SKM-1 (cell line): ENCODE measurements around the gene DAB1.

Experiments
- DNase-seq: peaks from one replicate; lab custom pipeline; 2025; ENCODE audit not compliant: unreplicated experiment; lab: John Stamatoyannopoulos, UW

The DAB1 gene

GRCh38 chr1:57036641-57037579 is 386.9 kb downstream of the DAB1 start:
- DNase-seq: no peak

DNA sequence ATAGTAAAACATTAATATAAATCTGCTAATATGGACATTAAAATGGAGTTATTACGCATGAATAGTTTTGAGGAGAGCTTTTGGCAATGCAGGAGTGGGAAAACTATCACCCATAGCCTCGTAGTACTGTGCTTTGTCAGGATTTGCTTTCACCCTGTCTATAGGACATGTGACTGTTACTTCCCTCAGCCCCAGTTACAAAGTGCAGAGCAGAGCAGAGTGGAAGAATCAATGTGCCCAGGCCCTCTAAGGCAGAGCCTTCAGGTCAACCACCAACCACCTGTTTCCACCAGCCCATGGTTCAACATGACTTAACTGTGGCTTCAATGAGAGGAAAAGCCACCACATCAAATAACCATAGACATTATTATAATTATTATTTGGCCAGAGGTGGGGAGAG is 389.1 kb downstream of the DAB1 start:
- DNase-seq: no peak

DNA sequence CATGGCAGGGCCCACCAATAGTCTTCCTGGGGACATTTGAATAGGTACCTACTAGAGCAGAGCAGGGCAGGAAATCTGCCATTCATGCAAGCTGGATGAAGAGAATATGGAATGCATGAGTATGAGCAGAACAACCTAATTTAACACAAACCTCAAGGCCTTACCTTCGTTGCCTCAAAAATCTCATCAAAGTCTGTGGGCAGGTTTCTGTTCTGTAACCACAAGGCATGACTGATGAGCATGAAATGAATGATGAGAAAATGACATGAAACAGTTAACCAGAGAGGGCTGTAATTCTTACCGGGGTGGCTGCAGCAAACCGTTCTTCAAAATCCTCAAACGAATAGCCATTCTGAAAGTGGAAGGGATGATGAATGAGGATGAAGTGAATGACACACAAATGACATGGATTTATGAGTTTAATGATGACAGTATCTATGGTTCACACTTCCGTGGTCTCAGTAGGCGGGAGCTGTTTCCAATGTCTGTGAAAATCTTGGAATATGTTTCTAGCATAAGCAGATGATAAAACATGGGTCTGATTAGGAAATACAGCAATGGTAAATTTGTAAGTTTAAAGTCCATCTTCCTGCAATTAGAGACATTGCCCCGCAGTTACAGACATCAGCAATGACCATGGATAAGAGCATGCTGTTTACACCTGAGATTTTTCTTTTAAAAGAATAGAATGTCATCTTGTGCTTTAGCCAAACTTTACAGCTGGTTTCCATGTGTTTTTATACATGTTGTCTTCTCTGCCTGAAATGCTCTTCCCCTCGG is 390.4 kb downstream of the DAB1 start:
- DNase-seq: no peak

DNA sequence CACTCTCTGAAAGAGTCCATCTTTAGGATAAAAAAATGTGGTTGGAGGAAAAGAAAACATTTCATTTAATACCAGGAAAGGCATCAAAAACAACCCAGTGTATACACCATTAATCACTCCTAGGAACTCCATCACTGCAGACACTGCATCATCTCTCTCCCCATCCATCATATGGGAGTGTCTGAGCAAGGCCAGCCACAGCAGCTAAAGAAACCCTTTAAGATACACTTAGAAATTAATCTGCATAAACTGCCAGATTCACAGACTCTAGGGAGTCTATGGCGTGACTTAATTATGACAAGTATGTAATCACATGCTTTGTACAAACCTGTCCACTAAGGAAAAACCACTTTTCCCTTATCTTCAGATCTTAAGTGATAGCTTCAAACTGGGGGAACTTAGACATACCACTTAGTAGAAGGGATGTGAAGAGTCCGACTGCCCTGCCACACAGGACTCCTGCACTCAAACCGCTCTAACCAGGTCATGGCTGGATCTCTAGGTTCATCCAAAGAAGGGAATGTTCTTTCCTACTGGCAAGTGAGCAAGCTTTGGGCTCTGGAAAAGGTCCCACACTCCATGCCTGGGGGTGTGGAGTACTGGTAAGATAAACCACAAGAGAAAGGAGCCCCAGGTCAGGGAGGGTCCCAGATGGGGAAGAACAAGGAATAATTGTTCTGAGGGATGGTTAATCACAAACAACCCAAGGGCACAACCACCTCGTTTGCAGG is 397.1 kb downstream of the DAB1 start:
- DNase-seq: no peak

GRCh38 chr1:57024855-57025254 is 399.0 kb downstream of the DAB1 start:
- no peak for DNase-seq

DNA sequence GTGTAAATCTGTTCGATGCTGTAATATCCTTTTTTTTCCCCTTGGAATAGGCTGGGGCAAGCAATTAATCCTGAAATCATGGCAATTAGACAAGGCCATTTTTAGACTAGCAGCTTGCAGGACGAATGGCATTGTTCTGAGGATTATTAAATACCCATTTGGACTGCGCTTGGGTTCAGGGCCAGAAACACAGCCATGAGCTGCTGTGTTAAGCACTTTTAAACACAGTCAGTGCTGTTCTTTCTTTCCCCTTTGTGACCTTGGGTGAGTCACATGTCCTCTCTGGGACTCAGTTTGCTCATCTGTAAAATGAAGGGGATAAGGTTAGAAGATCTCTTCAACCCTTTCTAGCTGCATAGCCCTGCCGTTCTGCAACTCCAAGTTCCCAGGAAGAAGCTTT is 399.4 kb downstream of the DAB1 start:
- no peak for DNase-seq

DNA sequence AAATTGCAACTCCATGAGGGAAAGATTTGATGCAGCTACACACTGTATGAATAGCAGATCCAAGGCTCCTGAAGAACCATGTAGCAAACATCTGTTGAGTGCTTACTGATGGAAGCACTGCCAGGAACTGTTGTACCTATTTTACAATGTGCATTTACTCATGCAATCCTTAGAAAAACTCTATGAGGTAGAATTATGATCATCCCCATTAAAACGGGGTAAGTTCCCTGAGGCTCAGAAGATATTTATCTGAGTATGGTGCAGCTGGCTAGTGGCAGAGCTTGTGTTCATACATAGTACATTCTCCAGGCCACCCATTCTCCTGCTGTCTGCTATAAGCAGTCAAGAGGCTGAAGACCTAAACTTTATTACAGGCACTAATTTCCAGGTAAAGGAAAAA is 403.6 kb downstream of the DAB1 start:
- no peak for DNase-seq

DNA sequence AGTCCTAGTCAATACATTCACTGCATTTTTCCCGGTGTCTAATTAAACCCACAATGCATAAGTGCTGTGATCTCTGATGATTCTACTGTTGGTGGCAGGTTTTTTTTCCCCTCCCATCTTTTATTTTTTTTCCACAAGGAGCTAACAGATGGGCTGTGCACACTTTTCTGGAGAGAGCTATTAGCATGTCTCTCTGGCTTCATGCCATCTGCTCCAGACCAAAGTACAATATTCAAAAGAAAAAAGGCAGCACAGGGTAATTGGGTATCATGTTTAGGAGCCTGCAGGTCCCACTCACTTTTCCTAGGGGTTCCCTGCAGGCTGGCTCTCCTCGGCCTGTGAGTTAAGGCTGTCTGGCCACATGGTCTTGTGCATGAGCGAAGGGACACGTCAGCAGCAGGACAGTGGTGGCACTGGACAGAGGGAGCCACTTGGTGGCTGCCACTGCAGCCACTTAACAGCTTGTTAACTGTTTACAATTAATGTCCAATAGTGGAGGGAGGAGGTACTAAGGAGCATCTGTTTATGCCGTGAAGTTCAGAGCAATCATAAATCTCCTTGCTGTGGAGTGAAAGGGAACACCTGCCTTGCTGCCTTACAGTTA is 404.5 kb downstream of the DAB1 start:
- DNase-seq: no peak

- DNase-seq: no peak
These were observed 405.7 kb downstream of the DAB1 start for GRCh38 chr1:57018119-57018518.

GRCh38 chr1:57017717-57018116 is 406.1 kb downstream of the DAB1 start:
- DNase-seq: peak; percentile 6

- DNase-seq: no peak
These were observed 406.7 kb downstream of the DAB1 start for GRCh38 chr1:57017200-57017599.

DNA sequence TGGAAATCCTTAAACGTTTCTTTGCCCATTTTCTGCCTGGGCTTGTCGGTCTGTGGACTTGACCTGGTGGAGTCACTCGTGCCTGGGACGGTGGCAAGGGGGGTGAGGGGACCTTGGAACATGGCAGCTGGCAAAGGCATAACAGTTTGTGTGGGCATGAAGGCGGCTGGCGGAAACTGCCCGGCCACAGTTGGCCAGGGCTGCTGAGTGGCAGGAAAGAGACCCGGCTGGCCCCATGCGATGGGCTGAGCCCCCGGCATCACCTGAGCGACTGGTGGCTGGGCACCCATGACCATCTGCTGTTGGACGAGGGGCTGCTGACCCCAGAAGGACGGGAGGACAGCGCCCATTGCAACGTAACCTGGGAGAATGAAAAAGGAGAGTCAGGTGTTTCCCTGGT is 408.8 kb downstream of the DAB1 start:
- no peak for DNase-seq

- no peak for DNase-seq
These were observed 410.3 kb downstream of the DAB1 start for GRCh38 chr1:57013522-57013921.

DNA sequence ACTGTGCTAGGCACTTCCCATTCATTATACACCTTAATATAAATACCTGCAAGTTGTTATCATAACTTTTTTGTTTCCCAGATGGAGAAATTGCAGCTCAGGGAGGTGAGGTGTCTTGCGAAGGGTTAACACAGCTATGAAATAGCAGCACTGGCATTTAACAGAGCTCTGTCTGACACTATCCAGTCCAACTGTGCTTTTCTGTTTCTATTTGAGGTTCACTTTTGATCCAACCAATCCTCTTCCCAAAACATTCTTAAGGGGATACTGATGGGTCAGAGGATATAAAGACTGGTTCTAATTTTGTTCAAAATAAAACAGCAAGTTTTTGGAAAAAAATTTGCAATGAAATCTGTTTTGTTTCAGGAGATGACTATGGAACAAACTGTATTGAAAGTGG is 411.5 kb downstream of the DAB1 start:
- DNase-seq: no peak

- DNase-seq: no peak
These were observed 413.3 kb downstream of the DAB1 start for GRCh38 chr1:57010511-57010910.

GRCh38 chr1:57007948-57008347 is 415.9 kb downstream of the DAB1 start:
- DNase-seq: no peak

- DNase-seq: no peak
These were observed 416.4 kb downstream of the DAB1 start for GRCh38 chr1:57007472-57007871.

DNA sequence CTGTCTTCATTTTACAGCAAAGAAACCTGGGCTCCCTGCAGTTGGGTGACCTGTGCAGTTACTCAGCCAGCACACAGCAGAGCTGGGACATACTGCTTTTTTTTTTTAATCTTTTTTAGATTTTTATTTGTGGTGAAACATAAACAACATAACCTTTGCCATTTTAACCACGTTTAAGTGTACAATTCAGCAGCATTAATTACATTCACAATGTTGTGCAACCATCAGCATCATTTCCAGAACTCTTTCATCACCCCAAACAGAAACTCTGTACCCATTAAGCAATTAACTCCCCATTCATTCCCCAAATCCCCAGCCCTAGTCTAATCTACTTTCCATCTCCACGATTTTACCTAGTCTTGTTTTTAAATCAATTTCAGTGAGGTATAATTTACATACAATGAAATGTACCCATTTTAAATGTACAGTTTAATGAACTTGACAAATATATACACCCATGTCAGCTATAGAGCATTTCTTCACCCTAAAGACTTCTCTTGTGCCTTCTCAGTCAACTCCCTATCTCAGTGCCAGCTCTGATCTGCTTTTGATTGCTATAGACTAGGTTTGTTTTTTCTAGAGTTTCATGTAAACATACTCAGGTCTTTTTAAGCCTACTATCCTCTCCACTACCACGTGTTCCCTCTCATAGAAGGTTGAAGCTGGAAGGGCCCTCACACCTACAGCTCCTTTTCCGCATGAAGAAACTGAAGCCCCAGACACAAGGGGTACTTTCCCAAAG is 420.3 kb downstream of the DAB1 start:
- DNase-seq: no peak

- DNase-seq: no peak
These were observed 428.3 kb downstream of the DAB1 start for GRCh38 chr1:56995414-56996100.

DNA sequence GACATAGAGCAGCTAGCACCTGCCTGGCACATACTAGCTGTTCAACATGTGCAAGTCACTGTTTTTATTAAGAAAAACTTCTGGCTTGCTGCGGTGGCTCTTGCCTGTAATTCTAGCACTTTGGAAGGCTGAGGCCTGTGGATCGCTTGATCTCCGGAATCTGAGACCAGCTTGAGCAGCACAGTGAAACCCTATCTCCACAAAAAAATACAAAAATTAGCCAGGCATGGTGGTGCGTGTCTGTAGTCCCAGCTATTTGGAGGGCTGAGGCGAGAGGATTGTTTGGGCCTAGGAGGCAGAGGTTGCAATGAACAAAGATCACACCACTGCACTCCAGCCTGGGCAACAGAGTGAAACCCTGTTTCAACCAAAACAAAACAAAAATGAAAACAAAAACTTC is 430.4 kb downstream of the DAB1 start:
- DNase-seq: no peak
